BJ (cell line): ENCODE data around the gene RBM47. TPM values are rescaled to one million over a fixed set of nuclear protein-coding genes. Genes with fewer than 3 reads are reported as not detected.
A peak's percentile ranks its signal among the peaks of the same experiment; 100 is the strongest.
"Not testable (repeated sequence)": the region's sequence is repeated elsewhere in the genome, so short reads cannot be mapped to it uniquely, and the experiment has no call there.

Experiments
- CTCF ChIA-PET: fragments of 350-600 bp; formaldehyde crosslinking; extraction: SDS; loops from one replicate; lab custom pipeline; 2021; ENCODE audit warnings: antibody characterized with exemption, inconsistent platforms; lab: Yijun Ruan, JAX
- POLR2A ChIA-PET: fragments of 300-600 bp; sonication (Branson Sonifier 250); formaldehyde crosslinking; extraction: SDS; loops from one replicate; lab custom pipeline; 2021; ENCODE audit warnings: antibody characterized with exemption; lab: Charles Lee
- DNase-seq: peaks from one replicate; pipeline ENCODE4 v3.0.0-alpha.2; 2011; ENCODE audit warnings: low read depth
- H3K27me3 ChIP-seq: 2 replicates; pipeline ENCODE4 v1.6.0; 2011; ENCODE audit warnings: low read length; ENCODE audit not compliant: control insufficient read depth, insufficient read depth
- H3K36me3 ChIP-seq: 2 replicates; pipeline ENCODE4 v1.5.1; 2011; ENCODE audit warnings: low read length; ENCODE audit not compliant: control insufficient read depth, insufficient read depth
- H3K4me3 ChIP-seq: 2 replicates; pipeline ENCODE4 v1.5.1; 2011; ENCODE audit warnings: low read depth, mild to moderate bottlenecking, control low read depth, low read length
- polyA plus RNA-seq: library from polyadenylated mRNA; depleted of rRNA; stranded (reverse); fragments of >200 nt; gene quantifications from 2 replicates; pipeline ENCODE4 v1.2.3, GENCODE V29; 2011
- TF ChIP-seq, protein P1 (sequence below): IDR thresholded peaks from 2 replicates; pipeline ENCODE4 v1.5.1; 2011; ENCODE audit warnings: low read depth, mild to moderate bottlenecking, control low read depth, inconsistent platforms, low read length, moderate library complexity; ENCODE audit not compliant: insufficient read depth

RBM47 gene
- polyA plus RNA-seq, 1 experiment, result 0.52 TPM

- H3K36me3 ChIP-seq, result no peaks in the 10 kb centered on the region
- POLR2A ChIA-PET, result no interaction called here
- TF ChIP-seq, protein P1, sequence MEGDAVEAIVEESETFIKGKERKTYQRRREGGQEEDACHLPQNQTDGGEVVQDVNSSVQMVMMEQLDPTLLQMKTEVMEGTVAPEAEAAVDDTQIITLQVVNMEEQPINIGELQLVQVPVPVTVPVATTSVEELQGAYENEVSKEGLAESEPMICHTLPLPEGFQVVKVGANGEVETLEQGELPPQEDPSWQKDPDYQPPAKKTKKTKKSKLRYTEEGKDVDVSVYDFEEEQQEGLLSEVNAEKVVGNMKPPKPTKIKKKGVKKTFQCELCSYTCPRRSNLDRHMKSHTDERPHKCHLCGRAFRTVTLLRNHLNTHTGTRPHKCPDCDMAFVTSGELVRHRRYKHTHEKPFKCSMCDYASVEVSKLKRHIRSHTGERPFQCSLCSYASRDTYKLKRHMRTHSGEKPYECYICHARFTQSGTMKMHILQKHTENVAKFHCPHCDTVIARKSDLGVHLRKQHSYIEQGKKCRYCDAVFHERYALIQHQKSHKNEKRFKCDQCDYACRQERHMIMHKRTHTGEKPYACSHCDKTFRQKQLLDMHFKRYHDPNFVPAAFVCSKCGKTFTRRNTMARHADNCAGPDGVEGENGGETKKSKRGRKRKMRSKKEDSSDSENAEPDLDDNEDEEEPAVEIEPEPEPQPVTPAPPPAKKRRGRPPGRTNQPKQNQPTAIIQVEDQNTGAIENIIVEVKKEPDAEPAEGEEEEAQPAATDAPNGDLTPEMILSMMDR, result no peak
- H3K4me3 ChIP-seq, result no peak overlapping the region
- DNase-seq, result peak; percentile 39
- no peaks in the 10 kb centered on the region for H3K27me3 ChIP-seq
- CTCF ChIA-PET, result interaction anchor here (0.6 to 1.6 kb wide), 2 partner anchors 10 to 201 kb away, joined by 3 read pairs; no protein-coding TSS in a partner anchor
Measured at GRCh38 chr4:40525752-40526598, 103.7 kb downstream of the RBM47 start.

DNA sequence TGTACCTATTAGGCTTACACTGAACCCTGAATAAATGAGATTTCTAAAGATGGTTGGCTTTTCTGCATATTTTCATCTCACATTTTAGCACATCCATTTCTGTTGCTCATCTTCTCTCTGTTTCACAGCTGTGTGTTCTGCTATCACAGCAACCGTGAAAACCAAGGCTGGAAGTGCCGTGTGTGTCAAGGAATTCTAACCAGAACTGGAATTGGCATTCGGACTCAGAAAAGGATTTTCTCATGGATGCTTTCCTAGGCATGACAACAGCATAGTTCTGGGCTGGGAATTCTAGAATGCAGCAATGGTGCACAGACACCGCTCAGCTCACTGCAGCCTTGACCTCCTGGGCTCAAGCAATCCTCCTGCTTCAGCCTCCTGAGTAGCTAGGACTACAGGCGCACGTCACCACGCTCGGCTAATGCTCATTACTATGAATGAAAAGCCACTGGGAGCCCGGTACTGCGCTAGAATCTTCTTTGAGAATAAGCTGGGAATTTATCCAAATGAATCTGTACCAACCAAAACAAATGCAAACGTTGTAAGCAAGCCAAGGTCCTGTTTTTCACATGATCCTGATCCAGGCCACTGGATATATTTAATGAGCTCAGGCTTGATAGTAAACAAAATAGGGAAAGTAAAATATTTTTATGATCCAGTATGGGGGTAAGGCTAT is 105.2 kb downstream of the RBM47 start:
- POLR2A ChIA-PET, result no interaction called here
- H3K27me3 ChIP-seq, result no peaks in the 10 kb centered on the region
- TF ChIP-seq, protein P1, result no peak
- CTCF ChIA-PET, result interaction anchor here (0.8 to 1.6 kb wide), 2 partner anchors 51 to 199 kb away, joined by 3 read pairs; no protein-coding TSS in a partner anchor
- DNase-seq, result no peak
- no peak overlapping the region for H3K4me3 ChIP-seq
- H3K36me3 ChIP-seq, result no peaks in the 10 kb centered on the region

- ChIA-PET CTCF (no interaction called here), POLR2A (no interaction called here)
Measured at GRCh38 chr4:40523581-40523980, 106.1 kb downstream of the RBM47 start.

DNA sequence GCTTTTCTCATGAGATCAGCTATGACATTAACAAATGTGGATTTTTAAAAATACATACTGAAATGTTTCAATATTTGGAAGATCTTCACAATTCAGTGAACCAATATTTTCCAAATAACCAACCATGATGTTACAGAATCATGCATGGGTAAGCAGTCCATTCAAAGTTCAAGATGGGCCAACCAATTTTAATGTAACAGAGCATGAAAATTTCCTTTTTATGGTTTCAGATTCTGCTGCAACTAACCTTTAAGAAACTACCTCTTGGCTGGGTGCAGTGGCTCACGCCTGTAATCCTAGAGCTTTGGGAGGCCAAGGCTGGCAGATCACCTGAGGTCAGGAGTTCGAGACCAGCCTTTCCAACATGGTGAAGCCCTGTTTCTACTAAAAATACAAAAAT is 107.7 kb downstream of the RBM47 start:
- TF ChIP-seq, protein P1, result no peak
- POLR2A ChIA-PET, result no interaction called here
- Histone ChIP-seq H3K27me3 (no peaks in the 10 kb centered on the region), H3K36me3 (no peaks in the 10 kb centered on the region), H3K4me3 (no peak overlapping the region)
- DNase-seq, result no peak
- CTCF ChIA-PET, result no interaction called here

More at GRCh38 chr4:40523581-40523980, 106.1 kb downstream of the RBM47 start:
- Histone ChIP-seq H3K4me3 (no peak overlapping the region), H3K36me3 (no peaks in the 10 kb centered on the region), H3K27me3 (no peaks in the 10 kb centered on the region)
- DNase-seq, result no peak
- TF ChIP-seq, protein P1, result no peak

GRCh38 chr4:40520533-40520932 is 109.1 kb downstream of the RBM47 start:
- ChIA-PET CTCF (no interaction called here), POLR2A (no interaction called here)
- DNase-seq, result no peak
- H3K4me3 ChIP-seq, result no peak overlapping the region
- no peaks in the 10 kb centered on the region for H3K27me3 ChIP-seq
- no peaks in the 10 kb centered on the region for H3K36me3 ChIP-seq
- TF ChIP-seq, protein P1, result no peak

- POLR2A ChIA-PET, H3K36me3 ChIP-seq, H3K27me3 ChIP-seq, DNase-seq, CTCF ChIA-PET, H3K4me3 ChIP-seq: not testable (repeated sequence)
Measured at GRCh38 chr4:40517081-40517480, 112.6 kb downstream of the RBM47 start.
